ENCODE measurements around the gene EAF1. TPM values are rescaled to one million over a fixed set of nuclear protein-coding genes. Genes with fewer than 3 reads are reported as not detected.
"Not testable (repeated sequence)": the region's sequence is repeated elsewhere in the genome, so short reads cannot be mapped to it uniquely, and the experiment has no call there.

EAF1 gene
- polyA plus RNA-seq: 5.4 TPM

DNA sequence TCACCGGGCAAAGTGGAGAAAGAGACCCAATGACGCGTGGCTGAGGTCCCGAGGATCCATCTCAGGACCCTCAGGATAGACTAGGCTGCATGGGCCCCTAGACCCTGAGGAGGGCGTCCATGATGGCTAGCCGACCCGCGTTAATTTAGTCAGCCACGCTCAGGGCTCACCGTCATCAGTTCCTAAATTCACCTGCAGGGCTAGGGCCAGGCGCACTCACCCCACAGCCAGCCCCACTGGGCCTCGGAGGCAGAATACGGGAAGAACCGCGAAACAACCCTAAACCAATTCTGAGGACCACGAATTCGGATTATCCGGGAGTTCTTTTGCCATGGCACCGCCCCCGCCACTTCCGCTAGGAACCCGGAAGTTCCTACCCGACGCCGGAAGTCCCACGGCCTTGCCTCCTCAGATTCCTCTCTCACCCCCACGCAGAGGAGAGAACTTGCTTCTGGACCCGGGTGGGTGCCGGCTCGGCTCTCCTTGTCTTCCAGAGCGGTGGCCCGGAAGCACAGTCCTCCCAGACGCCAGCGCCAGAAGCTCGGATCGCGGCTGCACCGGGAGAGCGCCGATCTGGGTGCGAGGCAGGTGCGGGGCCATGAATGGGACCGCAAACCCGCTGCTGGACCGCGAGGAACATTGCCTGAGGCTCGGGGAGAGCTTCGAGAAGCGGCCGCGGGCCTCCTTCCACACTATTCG lies at the start of gene EAF1, which contains the start of gene METTL6:
Gene EAF1 (plus strand): TSS at position 417 of the 699 bp plus-strand sequence. CDS start 182 bp downstream, at position 599.
Gene METTL6 (minus strand): TSS at position 363 of the 699 bp plus-strand sequence. CDS start 1,033 bp downstream, outside the sequence.
- H3K27me3 Mint-ChIP-seq: no peaks in the 10 kb centered on the region
- H3K9me3 Mint-ChIP-seq: no peaks in the 10 kb centered on the region
- peak within 1 kb of the TSS; percentile 95 to 99 (median 98) for H3K4me3 Mint-ChIP-seq
- peaks cover 29 to 42% (median 36%) of the 10 kb centered on the region in 3 donors for H3K4me1 Mint-ChIP-seq
- peaks cover 5% of the 10 kb centered on the region for H3K36me3 Mint-ChIP-seq
- peak within 1 kb of the TSS; percentile 96 to 97 (median 97) for H3K27ac Mint-ChIP-seq

GRCh38 chr3:15377961-15378791 lies 49.2 kb upstream of the EAF1 start:
- Mint-ChIP-seq H3K9me3 (no peaks in the 10 kb centered on the region), H3K36me3 (peaks cover 2% of the 10 kb centered on the region), H3K4me3 (peak overlapping the region; percentile 21 to 81 (median 46)), H3K27me3 (no peaks in the 10 kb centered on the region), H3K27ac (peak overlapping the region; percentile 76 to 96 (median 93)), H3K4me1 (peaks cover 21 to 33% (median 28%) of the 10 kb centered on the region in 3 donors)

DNA sequence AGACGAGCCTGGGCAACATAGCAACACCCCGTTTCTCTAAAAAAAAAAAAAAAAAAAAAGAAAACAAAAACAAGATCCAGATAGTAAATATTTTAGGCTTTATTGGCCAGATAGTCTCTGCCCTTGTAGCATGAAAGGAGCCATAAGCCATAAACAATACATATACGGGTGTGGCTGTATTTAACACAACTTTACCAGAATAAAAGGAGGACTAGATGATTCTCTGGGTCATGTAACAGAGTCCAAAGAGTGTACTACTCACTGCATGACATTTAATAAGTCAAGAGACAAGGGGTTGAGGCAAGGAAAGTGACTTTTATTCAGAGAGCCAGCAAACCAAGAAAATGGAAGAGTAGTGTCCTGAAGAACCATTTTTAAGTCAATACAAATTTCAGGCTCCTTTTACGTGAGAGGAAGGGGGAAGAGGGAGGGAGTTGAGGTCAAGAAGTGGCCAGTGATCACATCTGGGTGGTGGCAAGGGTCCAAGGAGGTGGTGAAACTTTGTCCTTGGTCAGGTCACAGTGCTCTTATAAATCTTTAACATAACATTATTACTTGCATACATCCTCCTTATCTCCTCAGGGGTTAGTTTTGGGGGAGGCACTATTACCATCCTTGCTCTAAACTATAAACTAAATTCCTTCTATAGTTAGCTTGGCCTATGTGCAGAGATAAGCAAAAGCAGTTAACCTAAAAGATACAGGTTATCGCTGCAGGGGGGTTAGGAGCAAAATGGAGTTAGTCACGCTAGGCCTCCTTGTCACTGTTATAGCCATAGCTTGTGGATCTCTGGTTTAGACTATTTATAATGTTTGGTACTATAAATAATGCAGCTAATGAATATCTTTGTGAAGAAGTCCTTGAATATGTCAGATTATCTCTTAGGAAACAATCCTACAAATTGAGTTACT lies 46.2 kb upstream of the EAF1 start:
- Mint-ChIP-seq H3K9me3 (peaks cover 0 to 5% (median 2%) of the 10 kb centered on the region in 3 donors), H3K4me3 (no peak overlapping the region), H3K36me3 (peaks cover 2% of the 10 kb centered on the region), H3K27me3 (no peaks in the 10 kb centered on the region), H3K4me1 (peaks cover 40 to 48% (median 46%) of the 10 kb centered on the region in 3 donors), H3K27ac (peak overlapping the region in 2 of 3 donors; percentile 56 to 82)

DNA sequence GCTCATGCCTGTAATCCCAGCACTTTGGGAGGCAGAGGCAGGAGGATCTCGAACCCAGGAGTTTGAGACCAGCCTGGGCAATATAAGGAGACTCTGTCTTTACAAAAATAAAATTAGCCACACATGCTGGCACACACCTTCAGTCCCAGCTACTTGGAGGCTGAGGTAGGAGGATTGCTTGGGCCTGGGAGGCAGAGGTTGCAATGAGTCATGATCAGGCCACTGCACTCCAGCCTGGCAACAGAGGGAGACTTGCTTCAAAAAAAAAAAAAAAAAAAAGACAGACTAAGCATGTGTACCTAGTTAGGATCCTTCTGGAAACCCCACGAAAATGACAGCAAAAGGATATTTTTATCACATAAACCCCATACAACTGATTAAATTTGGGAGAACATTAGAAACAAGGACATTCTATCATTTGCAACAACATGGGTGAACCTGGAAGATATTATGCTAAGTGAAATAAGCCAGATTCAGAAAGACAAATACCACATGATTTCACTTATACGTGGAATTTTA lies 44.9 kb upstream of the EAF1 start:
- H3K36me3 Mint-ChIP-seq: peaks cover 2% of the 10 kb centered on the region
- H3K27ac Mint-ChIP-seq: peak overlapping the region; percentile 23 to 52 (median 32)
- peak overlapping the region in 2 of 4 donors; percentile 6 to 48 for H3K4me3 Mint-ChIP-seq
- peaks cover 48 to 58% (median 55%) of the 10 kb centered on the region in 3 donors for H3K4me1 Mint-ChIP-seq
- H3K9me3 Mint-ChIP-seq: peaks cover 0 to 5% (median 2%) of the 10 kb centered on the region in 3 donors
- no peaks in the 10 kb centered on the region for H3K27me3 Mint-ChIP-seq

DNA sequence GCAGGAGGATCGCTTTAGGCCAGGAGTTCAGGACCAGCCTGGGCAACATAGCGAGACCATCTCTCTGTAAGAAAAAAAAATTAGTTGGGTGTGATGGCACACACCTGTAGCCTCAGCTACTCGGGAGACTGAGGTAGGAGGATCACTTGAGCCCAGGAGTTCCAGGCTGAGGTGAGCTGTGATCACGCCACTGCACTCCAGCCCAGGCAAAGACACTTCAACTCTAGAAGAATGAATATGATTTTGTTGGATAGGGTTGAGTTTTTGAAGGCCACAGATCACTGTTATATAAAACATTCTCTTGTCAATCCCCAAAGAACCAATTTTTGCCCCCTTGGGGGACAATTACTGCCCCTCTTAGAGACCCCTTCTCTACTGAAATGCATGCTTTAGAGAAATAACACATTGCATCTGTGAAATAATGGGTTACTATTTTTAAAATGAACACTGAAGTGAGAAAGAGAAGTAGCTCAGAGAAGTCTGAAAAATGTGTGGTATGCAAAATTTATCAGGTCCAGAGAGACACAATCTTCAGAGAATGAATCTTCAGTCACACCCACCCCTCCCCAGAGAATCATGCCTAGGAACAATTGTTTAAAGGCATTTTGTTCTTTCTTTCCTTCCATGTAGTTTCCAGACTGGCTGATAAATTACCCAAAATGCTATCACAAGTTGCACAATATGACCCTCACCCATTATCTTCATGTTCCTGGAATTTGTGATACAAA lies 42.7 kb upstream of the EAF1 start:
- Mint-ChIP-seq H3K4me3 (peak overlapping the region; percentile 19 to 89 (median 72)), H3K9me3 (peaks cover 0 to 5% (median 2%) of the 10 kb centered on the region in 3 donors), H3K36me3 (peaks cover 2% of the 10 kb centered on the region), H3K27me3 (no peaks in the 10 kb centered on the region), H3K27ac (peak overlapping the region; percentile 47 to 91 (median 90)), H3K4me1 (peaks cover 48 to 61% (median 54%) of the 10 kb centered on the region in 3 donors)

- H3K27ac Mint-ChIP-seq: peak overlapping the region; percentile 47 to 91 (median 90)
- peaks cover 48 to 64% (median 57%) of the 10 kb centered on the region in 3 donors for H3K4me1 Mint-ChIP-seq
Observed at GRCh38 chr3:15385238-15385695, 42.1 kb upstream of the EAF1 start.

GRCh38 chr3:15385901-15386653 lies 41.3 kb upstream of the EAF1 start:
- H3K9me3 Mint-ChIP-seq: peaks cover 0 to 5% (median 4%) of the 10 kb centered on the region in 3 donors
- peak overlapping the region; percentile 47 to 91 (median 90) for H3K27ac Mint-ChIP-seq
- H3K4me3 Mint-ChIP-seq: peak overlapping the region in 3 of 4 donors; percentile 21 to 80 (median 30)
- H3K27me3 Mint-ChIP-seq: no peaks in the 10 kb centered on the region
- H3K4me1 Mint-ChIP-seq: peaks cover 54 to 70% (median 63%) of the 10 kb centered on the region in 3 donors
- peaks cover 2% of the 10 kb centered on the region for H3K36me3 Mint-ChIP-seq

More at GRCh38 chr3:15385238-15385695, 42.1 kb upstream of the EAF1 start:
- H3K9me3 Mint-ChIP-seq, H3K27me3 Mint-ChIP-seq, H3K36me3 Mint-ChIP-seq: not testable (repeated sequence)
- peak overlapping the region; percentile 19 to 89 (median 65) for H3K4me3 Mint-ChIP-seq

DNA sequence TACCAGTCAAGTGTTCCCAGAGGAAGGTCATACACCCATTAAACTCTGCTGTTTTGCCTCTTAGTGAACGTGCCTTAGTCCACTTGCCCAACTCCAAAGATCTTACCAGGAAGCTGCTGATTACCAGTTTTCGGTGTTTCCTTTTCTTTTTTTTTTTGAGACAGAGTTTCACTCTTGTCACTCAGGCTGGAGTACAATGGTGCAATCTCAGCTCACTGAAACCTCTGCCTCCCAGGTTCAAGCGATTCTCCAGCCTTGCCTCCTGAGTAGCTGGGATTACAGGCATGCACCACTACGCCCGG lies 40.8 kb upstream of the EAF1 start:
- H3K9me3 Mint-ChIP-seq, H3K27ac Mint-ChIP-seq, H3K27me3 Mint-ChIP-seq, H3K36me3 Mint-ChIP-seq: not testable (repeated sequence)
- Mint-ChIP-seq H3K4me1 (peaks cover 52 to 67% (median 63%) of the 10 kb centered on the region in 3 donors), H3K4me3 (peak overlapping the region in 1 of 4 donors; percentile 79)

GRCh38 chr3:15387171-15387581 lies 40.2 kb upstream of the EAF1 start:
- peak overlapping the region in 3 of 4 donors; percentile 41 to 86 (median 77) for H3K4me3 Mint-ChIP-seq

GRCh38 chr3:15387735-15388134 lies 39.7 kb upstream of the EAF1 start:
- peak overlapping the region; percentile 29 to 71 (median 69) for H3K27ac Mint-ChIP-seq
- peaks cover 0 to 5% (median 4%) of the 10 kb centered on the region in 3 donors for H3K9me3 Mint-ChIP-seq
- peaks cover 2% of the 10 kb centered on the region for H3K36me3 Mint-ChIP-seq
- H3K4me1 Mint-ChIP-seq: peaks cover 50 to 61% (median 55%) of the 10 kb centered on the region in 3 donors
- no peaks in the 10 kb centered on the region for H3K27me3 Mint-ChIP-seq
- H3K4me3 Mint-ChIP-seq: peak overlapping the region in 2 of 4 donors; percentile 77 to 86

More at GRCh38 chr3:15387171-15387581, 40.2 kb upstream of the EAF1 start:
- Mint-ChIP-seq H3K36me3 (peaks cover 2% of the 10 kb centered on the region), H3K27me3 (no peaks in the 10 kb centered on the region), H3K27ac (peak overlapping the region in 2 of 3 donors; percentile 29 to 35), H3K4me1 (peaks cover 52 to 65% (median 61%) of the 10 kb centered on the region in 3 donors), H3K9me3 (peaks cover 0 to 5% (median 4%) of the 10 kb centered on the region in 3 donors)

DNA sequence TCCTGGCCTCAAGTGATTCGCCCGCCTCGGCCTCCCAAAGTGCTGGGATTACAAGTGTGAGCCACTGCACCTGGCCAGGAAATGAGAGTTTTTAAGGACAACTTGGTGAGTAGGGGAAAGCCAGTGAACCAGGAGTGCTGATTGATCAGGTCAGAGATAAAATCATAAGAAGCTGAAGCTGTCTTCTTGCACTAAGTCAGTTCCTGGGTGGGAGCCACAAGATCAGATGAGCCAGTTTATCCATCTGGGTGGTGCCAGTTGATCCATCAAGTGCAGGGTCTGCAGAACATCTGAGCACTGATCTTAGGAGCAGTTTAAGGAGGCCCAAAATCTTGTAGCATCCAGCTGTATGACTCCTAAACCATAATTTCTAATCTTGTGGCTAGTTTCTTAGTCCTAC lies 39.1 kb upstream of the EAF1 start:
- not testable (repeated sequence) for H3K9me3 Mint-ChIP-seq
- peak overlapping the region in 2 of 3 donors; percentile 69 to 81 for H3K27ac Mint-ChIP-seq
- peaks cover 52 to 65% (median 54%) of the 10 kb centered on the region in 3 donors for H3K4me1 Mint-ChIP-seq

DNA sequence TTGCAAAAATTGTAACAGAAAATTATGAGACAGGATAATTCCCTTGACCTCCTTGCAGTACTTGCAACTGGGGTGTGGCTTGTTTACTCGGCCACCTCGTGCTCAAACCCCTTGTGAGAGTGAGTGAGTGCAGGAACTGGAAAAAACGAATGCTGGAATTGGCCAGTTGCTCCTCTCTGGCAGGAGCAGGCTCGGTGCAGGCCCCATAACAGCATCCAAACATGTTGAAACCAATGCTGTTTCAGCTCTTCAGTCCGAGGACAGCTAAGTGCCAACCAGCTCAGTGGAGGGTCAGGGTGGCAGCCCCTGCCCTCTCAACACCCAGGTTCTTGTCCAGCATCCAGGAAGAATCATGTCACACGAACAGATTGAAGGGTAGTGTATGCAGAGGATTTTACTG lies 36.9 kb upstream of the EAF1 start:
- peaks cover 2% of the 10 kb centered on the region for H3K36me3 Mint-ChIP-seq
- H3K27ac Mint-ChIP-seq: no peak overlapping the region
- H3K4me3 Mint-ChIP-seq: peak overlapping the region in 2 of 4 donors; percentile 54 to 85
- H3K9me3 Mint-ChIP-seq: peaks cover 0 to 5% (median 4%) of the 10 kb centered on the region in 3 donors
- H3K4me1 Mint-ChIP-seq: peaks cover 38 to 49% (median 39%) of the 10 kb centered on the region in 3 donors
- H3K27me3 Mint-ChIP-seq: no peaks in the 10 kb centered on the region

More for the DNA sequence above, 39.1 kb upstream of the EAF1 start:
- peak overlapping the region in 2 of 4 donors; percentile 36 to 52 for H3K4me3 Mint-ChIP-seq
- H3K27me3 Mint-ChIP-seq, H3K36me3 Mint-ChIP-seq: not testable (repeated sequence)

Data from IgD-negative memory B cell (primary cell).